C4-2B (cell line): ENCODE measurements around the gene ABHD4.

Experiments used
- ZFX ChIP-seq: fragments of 450-650 bp; IDR thresholded peaks from 2 replicates; pipeline ENCODE4 v1.6.1; 2017
- TF ChIP-seq, protein P1 (sequence below): fragments of 450-650 bp; conservative IDR thresholded peaks from 2 replicates; pipeline ENCODE4 v1.5.1; 2017; ENCODE audit warnings: mild to moderate bottlenecking

DNA sequence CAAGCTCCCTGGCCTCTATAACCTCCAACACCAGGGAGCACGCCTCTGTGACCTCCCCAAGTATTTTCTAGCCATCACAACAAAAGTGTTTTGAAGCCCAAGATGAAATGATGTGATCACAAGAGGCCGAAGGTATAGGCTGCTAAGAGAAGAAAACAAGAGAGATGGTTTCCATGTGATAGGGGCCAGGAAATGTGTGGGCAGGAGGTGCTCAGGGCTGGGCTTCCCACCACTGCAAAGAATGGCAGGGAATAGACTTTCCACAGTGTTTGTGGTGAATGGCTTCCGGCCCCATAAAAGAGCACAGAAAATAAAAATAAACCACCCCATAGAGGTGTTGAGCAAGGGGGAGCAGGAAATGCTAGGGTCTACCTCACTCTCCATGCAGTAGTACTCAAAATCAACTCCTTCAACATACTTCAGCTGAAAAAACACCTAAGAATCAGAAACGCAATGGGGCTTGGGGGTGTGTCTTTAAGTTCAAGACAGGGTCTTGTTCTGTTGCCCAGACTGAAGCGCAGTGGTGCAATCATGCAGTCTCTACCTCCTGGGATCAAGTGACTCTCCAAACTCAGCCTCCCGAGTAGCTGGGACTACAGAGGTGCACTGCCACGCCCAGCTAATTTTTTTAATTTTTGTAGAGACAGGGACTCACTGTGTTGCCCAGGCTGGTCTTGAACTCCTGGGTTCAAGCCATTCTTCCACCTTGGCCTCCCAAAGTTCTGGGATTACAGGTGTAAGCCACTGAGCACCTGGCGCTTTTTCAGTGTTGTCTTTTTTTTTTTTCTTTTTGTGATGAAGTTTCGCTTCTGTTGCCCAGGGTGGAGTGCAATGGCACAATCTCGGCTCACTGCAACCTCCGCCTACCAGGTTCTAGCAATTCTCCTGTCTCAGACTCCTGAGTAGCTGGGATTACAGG is 36.2 kb upstream of the ABHD4 start:
- TF ChIP-seq, protein P1, sequence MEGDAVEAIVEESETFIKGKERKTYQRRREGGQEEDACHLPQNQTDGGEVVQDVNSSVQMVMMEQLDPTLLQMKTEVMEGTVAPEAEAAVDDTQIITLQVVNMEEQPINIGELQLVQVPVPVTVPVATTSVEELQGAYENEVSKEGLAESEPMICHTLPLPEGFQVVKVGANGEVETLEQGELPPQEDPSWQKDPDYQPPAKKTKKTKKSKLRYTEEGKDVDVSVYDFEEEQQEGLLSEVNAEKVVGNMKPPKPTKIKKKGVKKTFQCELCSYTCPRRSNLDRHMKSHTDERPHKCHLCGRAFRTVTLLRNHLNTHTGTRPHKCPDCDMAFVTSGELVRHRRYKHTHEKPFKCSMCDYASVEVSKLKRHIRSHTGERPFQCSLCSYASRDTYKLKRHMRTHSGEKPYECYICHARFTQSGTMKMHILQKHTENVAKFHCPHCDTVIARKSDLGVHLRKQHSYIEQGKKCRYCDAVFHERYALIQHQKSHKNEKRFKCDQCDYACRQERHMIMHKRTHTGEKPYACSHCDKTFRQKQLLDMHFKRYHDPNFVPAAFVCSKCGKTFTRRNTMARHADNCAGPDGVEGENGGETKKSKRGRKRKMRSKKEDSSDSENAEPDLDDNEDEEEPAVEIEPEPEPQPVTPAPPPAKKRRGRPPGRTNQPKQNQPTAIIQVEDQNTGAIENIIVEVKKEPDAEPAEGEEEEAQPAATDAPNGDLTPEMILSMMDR = no peak
- no peak for TF ChIP-seq ZFX
